Measurements from ENCODE around the gene ALAS1. TPM values are rescaled to one million over a fixed set of nuclear protein-coding genes. Genes with fewer than 3 reads are reported as not detected.

The ALAS1 gene
- total RNA-seq, 1 donor from 2014 or later = 56.3 TPM

DNA sequence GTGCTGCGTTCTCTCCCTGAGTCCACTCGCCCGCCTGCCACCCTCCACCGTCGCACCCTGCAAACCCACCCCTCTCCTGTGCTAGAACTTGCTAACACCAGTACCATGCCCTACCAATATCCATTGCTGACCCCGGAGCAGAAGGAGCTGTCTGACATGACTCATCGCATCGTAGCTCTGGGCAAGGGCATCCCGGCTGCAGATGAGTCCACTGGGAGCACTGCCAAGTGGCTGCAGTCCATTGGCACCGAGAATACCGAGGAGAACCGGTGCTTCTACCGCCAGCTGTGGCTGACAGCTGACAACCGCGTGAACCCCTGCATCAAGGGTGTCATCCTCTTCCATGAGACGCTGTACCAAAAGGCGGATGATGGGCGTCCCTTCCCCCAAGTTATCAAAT lies 4.9 kb upstream of the ALAS1 start:
- H3K4me1 ChIP-seq (ENCODE audit: insufficient read depth, low read length) = peaks cover 15% of the 10 kb centered on the region
- no peak overlapping the region for H3K27ac Mint-ChIP-seq (ENCODE audit: unreplicated experiment)
- DNase-seq (ENCODE audit: low read depth) = no peak
- no peaks in the 10 kb centered on the region for H3K9me3 ChIP-seq (ENCODE audit: insufficient read depth, low read depth, low read length)
- H2AFZ ChIP-seq (ENCODE audit: low read depth, low read length) = no peak overlapping the region
- H3K4me1 Mint-ChIP-seq (ENCODE audit: low read depth, unreplicated experiment) = peaks cover 4% of the 10 kb centered on the region
- no peak overlapping the region for H3K9ac ChIP-seq (ENCODE audit: low read length)
- no peak for TF ChIP-seq EZH2 (IDR thresholded peaks at IDR 0.05; ENCODE audit: insufficient read depth, low read length)
- TF ChIP-seq, protein P1, sequence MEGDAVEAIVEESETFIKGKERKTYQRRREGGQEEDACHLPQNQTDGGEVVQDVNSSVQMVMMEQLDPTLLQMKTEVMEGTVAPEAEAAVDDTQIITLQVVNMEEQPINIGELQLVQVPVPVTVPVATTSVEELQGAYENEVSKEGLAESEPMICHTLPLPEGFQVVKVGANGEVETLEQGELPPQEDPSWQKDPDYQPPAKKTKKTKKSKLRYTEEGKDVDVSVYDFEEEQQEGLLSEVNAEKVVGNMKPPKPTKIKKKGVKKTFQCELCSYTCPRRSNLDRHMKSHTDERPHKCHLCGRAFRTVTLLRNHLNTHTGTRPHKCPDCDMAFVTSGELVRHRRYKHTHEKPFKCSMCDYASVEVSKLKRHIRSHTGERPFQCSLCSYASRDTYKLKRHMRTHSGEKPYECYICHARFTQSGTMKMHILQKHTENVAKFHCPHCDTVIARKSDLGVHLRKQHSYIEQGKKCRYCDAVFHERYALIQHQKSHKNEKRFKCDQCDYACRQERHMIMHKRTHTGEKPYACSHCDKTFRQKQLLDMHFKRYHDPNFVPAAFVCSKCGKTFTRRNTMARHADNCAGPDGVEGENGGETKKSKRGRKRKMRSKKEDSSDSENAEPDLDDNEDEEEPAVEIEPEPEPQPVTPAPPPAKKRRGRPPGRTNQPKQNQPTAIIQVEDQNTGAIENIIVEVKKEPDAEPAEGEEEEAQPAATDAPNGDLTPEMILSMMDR (IDR thresholded peaks at IDR 0.05; ENCODE audit: insufficient read depth, low read depth, low read length) = no peak
- no peaks in the 10 kb centered on the region for H3K27me3 ChIP-seq (ENCODE audit: insufficient read depth, low read length)
- no peaks in the 10 kb centered on the region for H4K20me1 ChIP-seq (ENCODE audit: insufficient read depth, low read length)
- peaks cover 10% of the 10 kb centered on the region for H3K27me3 Mint-ChIP-seq (ENCODE audit: low read depth, unreplicated experiment)
- H3K36me3 Mint-ChIP-seq (ENCODE audit: low read depth, unreplicated experiment) = no peaks in the 10 kb centered on the region
- no peak overlapping the region for H3K4me3 ChIP-seq (ENCODE audit: insufficient read depth, low read depth, low read length)
- no peak for FAIRE-seq
- no peaks in the 10 kb centered on the region for H3K9me3 Mint-ChIP-seq (ENCODE audit: unreplicated experiment)
- H3K79me2 ChIP-seq (ENCODE audit: insufficient read depth, low read length) = peaks cover 1% of the 10 kb centered on the region
- H3K27ac ChIP-seq (ENCODE audit: low read depth, low read length) = no peak overlapping the region
- H3K36me3 ChIP-seq (ENCODE audit: insufficient read depth, low read length) = no peaks in the 10 kb centered on the region
- no peak overlapping the region for H3K4me2 ChIP-seq (ENCODE audit: low read length)
- H3K4me3 Mint-ChIP-seq (ENCODE audit: unreplicated experiment) = no peak overlapping the region

- Mint-ChIP-seq H3K9me3 (ENCODE audit: unreplicated experiment) (no peaks in the 10 kb centered on the region), H3K4me1 (ENCODE audit: low read depth, unreplicated experiment) (peaks cover 11% of the 10 kb centered on the region), H3K4me3 (ENCODE audit: unreplicated experiment) (no peak overlapping the region), H3K36me3 (ENCODE audit: low read depth, unreplicated experiment) (peaks cover 7% of the 10 kb centered on the region), H3K27ac (ENCODE audit: unreplicated experiment) (no peak overlapping the region), H3K27me3 (ENCODE audit: low read depth, unreplicated experiment) (peaks cover 10% of the 10 kb centered on the region)
- no peaks in the 10 kb centered on the region for H3K36me3 ChIP-seq (ENCODE audit: insufficient read depth, low read length)
- no peak overlapping the region for H3K4me2 ChIP-seq (ENCODE audit: low read length)
- H3K9me3 ChIP-seq (ENCODE audit: insufficient read depth, low read depth, low read length) = no peaks in the 10 kb centered on the region
- TF ChIP-seq, protein P1 (IDR thresholded peaks at IDR 0.05; ENCODE audit: insufficient read depth, low read depth, low read length) = no peak
- no peak for TF ChIP-seq EZH2 (IDR thresholded peaks at IDR 0.05; ENCODE audit: insufficient read depth, low read length)
- H3K9ac ChIP-seq (ENCODE audit: low read length) = no peak overlapping the region
- H3K27me3 ChIP-seq (ENCODE audit: insufficient read depth, low read length) = no peaks in the 10 kb centered on the region
- DNase-seq (ENCODE audit: low read depth) (no peak), FAIRE-seq (no peak)
- H3K79me2 ChIP-seq (ENCODE audit: insufficient read depth, low read length) = peaks cover 17% of the 10 kb centered on the region
- H3K4me3 ChIP-seq (ENCODE audit: insufficient read depth, low read depth, low read length) = no peak overlapping the region
- no peak overlapping the region for H2AFZ ChIP-seq (ENCODE audit: low read depth, low read length)
- H3K27ac ChIP-seq (ENCODE audit: low read depth, low read length) = no peak overlapping the region
- peaks cover 19% of the 10 kb centered on the region for H3K4me1 ChIP-seq (ENCODE audit: insufficient read depth, low read length)
- peaks cover 12% of the 10 kb centered on the region for H4K20me1 ChIP-seq (ENCODE audit: insufficient read depth, low read length)
Measured at GRCh38 chr3:52194485-52195290, 3.3 kb upstream of the ALAS1 start.

- H3K27ac ChIP-seq (ENCODE audit: low read depth, low read length) = no peak overlapping the region
Measured at GRCh38 chr3:52195291-52195597, 2.7 kb upstream of the ALAS1 start.

More at GRCh38 chr3:52195291-52195597, 2.7 kb upstream of the ALAS1 start:
- Mint-ChIP-seq H3K4me1 (ENCODE audit: low read depth, unreplicated experiment) (peaks cover 13% of the 10 kb centered on the region), H3K27me3 (ENCODE audit: low read depth, unreplicated experiment) (peaks cover 10% of the 10 kb centered on the region), H3K9me3 (ENCODE audit: unreplicated experiment) (no peaks in the 10 kb centered on the region), H3K36me3 (ENCODE audit: low read depth, unreplicated experiment) (peaks cover 8% of the 10 kb centered on the region), H3K27ac (ENCODE audit: unreplicated experiment) (no peak overlapping the region), H3K4me3 (ENCODE audit: unreplicated experiment) (no peak overlapping the region)
- Histone ChIP-seq H3K27me3 (ENCODE audit: insufficient read depth, low read length) (no peaks in the 10 kb centered on the region), H3K79me2 (ENCODE audit: insufficient read depth, low read length) (peaks cover 20% of the 10 kb centered on the region), H3K9me3 (ENCODE audit: insufficient read depth, low read depth, low read length) (no peaks in the 10 kb centered on the region), H3K4me3 (ENCODE audit: insufficient read depth, low read depth, low read length) (no peak overlapping the region), H3K36me3 (ENCODE audit: insufficient read depth, low read length) (peaks cover 2% of the 10 kb centered on the region), H2AFZ (ENCODE audit: low read depth, low read length) (no peak overlapping the region), H3K9ac (ENCODE audit: low read length) (no peak overlapping the region), H3K4me1 (ENCODE audit: insufficient read depth, low read length) (peaks cover 15% of the 10 kb centered on the region), H4K20me1 (ENCODE audit: insufficient read depth, low read length) (peaks cover 12% of the 10 kb centered on the region), H3K4me2 (ENCODE audit: low read length) (no peak overlapping the region)
- FAIRE-seq (no peak), DNase-seq (ENCODE audit: low read depth) (no peak)
- TF ChIP-seq, protein P1 (IDR thresholded peaks at IDR 0.05; ENCODE audit: insufficient read depth, low read depth, low read length) = no peak
- TF ChIP-seq EZH2 (IDR thresholded peaks at IDR 0.05; ENCODE audit: insufficient read depth, low read length) = no peak
